Spleen (tissue), 11 donors: ENCODE results near the gene PPP2R5E. TPM values are rescaled to one million over a fixed set of nuclear protein-coding genes. Genes with fewer than 3 reads are reported as not detected.

Experiments
- DNase-seq: peaks from one replicate; pipeline ENCODE4 v3.0.0-alpha.2; 2020
- H3K27ac ChIP-seq, 8 donors: fragments of 200-600 bp; sonication (generic) in 7 of 8; 1 replicate in 4 of 8; 2 replicates in 4 of 8; pipeline versions ENCODE4 v1.5.0 to v1.8.0; 2016 to 2021; ENCODE audit warnings: inconsistent platforms in 4 of 8, mild to moderate bottlenecking in 4 of 8, moderate library complexity in 1 of 8
- H3K27me3 ChIP-seq, 7 donors: fragments of 200-600 bp; sonication (generic) in 6 of 7; replicated peaks in 1 of 7; 1 replicate in 4 of 7; 2 replicates in 3 of 7; pipeline versions ENCODE4 v1.5.0 to v1.8.0; 2016 to 2021; ENCODE audit warnings: inconsistent platforms in 3 of 7, mild to moderate bottlenecking in 1 of 7
- H3K36me3 ChIP-seq, 6 donors: fragments of 200-600 bp; sonication (generic) in 5 of 6; 1 replicate in 4 of 6; 2 replicates in 2 of 6; pipeline versions ENCODE4 v1.5.0 to v1.8.0; 2016 to 2021; ENCODE audit warnings: inconsistent platforms in 2 of 6
- H3K4me1 ChIP-seq, 6 donors: fragments of 200-600 bp; sonication (generic) in 5 of 6; 1 replicate in 3 of 6; 2 replicates in 3 of 6; pipeline versions ENCODE4 v1.5.0 to v1.8.0; 2016 to 2021; ENCODE audit warnings: inconsistent platforms in 3 of 6
- H3K4me3 ChIP-seq, 8 donors: fragments of 200-600 bp; sonication (generic) in 7 of 8; 1 replicate in 4 of 8; 2 replicates in 4 of 8; pipeline versions ENCODE4 v1.5.0 to v1.8.0; 2016 to 2021; ENCODE audit warnings: inconsistent platforms in 4 of 8, mild to moderate bottlenecking in 4 of 8, moderate library complexity in 2 of 8
- H3K9me3 ChIP-seq, 8 donors: fragments of 200-600 bp; sonication (generic) in 7 of 8; 1 replicate in 4 of 8; 2 replicates in 4 of 8; pipeline versions ENCODE4 v1.5.0 to v1.8.0; 2016 to 2021; ENCODE audit warnings: inconsistent platforms in 4 of 8
- POLR2A ChIP-seq, 3 donors: fragments of 450-650 bp; IDR thresholded peaks; one replicate each; pipeline ENCODE4 v1.5.1; 2017; ENCODE audit warnings: antibody characterized with exemption in 3 of 3, mild to moderate bottlenecking in 1 of 3
- POLR2AphosphoS5 ChIP-seq, 3 donors: sonication (generic); formaldehyde crosslinking; IDR thresholded peaks; one replicate each; pipeline ENCODE4 v1.5.1; 2017; ENCODE audit warnings: antibody characterized with exemption in 3 of 3
- WGBS, 5 donors: extraction: QIAGEN DNeasy Blood & Tissue Kit in 3 of 5; methylation state at CpG; one replicate each; pipeline versions ENCODE4 v1.1.5 to v1.1.7; 2013 to 2018; 5-methylcytosine and 5-hydroxymethylcytosine counted together
- intact Hi-C: fragments of 100-400 bp; cut with DNase I; formaldehyde crosslinking; loops from one replicate; pipeline ENCODE4 v1.15.0; 2023; ENCODE audit warnings: low total_unique reads
- polyA plus RNA-seq, 3 donors: library from polyadenylated mRNA; stranded (reverse); fragments of 200-250 nt; gene quantifications; one replicate each; pipeline ENCODE4 v1.2.1, GENCODE V29; 2013
- total RNA-seq, 7 donors: library from RNA; depleted of rRNA in 3 of 7; stranded (reverse); fragments of >200 nt in 3 of 7; fragmentation: NEBNext Ultra II Directional in 4 of 7; extraction: Animal tissue kit (Norgen Biotek cat#: 25700) in 4 of 7; gene quantifications; one replicate each; pipeline versions ENCODE4 v1.1.0 to v1.2.1, GENCODE V29; 2016 to 2021
- TF ChIP-seq, protein P1 (sequence below), 11 experiments: fragments of 200-600 bp in 7 of 11; fragments of 450-650 bp in 4 of 11; sonication (generic) in 4 of 11; IDR thresholded peaks in 8 of 11; conservative IDR thresholded peaks in 3 of 11; 1 replicate in 7 of 11; 2 replicates in 4 of 11; pipeline versions ENCODE4 v1.4.0 to v1.8.0; 2016 to 2021; ENCODE audit warnings: antibody characterized with exemption in 11 of 11, inconsistent platforms in 4 of 11, mild to moderate bottlenecking in 1 of 11
- donor health status: healthy with polysubstance abuse.
- donor health status: DM: no; HTN: no; CAD: no; lungs with moderate emphysema.
- donor health status: DM: no; HTN: no; CAD: no.
- donor health status: Bipolar disorder and iron deficiency.
- donor health status: healthy.
- donor health status: DM: no; HTN: no; CAD: no.
- donor health status: DM: yes; HTN: yes; CAD: no.

The PPP2R5E gene
- total and polyA plus RNA-seq, 10 donors: 6.1 to 42.3 (median 29.1) TPM

DNA sequence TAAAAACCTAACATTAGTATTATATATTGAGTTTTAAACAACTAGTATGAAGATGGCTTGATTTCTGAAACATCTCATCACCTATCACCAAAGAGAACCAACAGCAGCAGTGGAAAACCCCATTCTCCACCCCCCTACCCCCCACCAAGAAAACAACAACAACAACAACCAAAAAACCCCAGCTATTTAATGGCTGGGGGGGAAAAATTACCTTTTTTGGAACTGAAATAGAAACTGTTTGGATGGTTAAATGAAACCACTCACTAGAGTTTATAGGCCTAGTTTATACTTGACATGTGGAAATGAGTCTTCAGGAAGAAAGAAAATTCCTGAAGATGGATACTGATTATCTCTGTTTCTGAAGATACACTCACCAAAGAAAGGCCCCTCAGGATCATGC, 30.3 kb downstream of the PPP2R5E start:
- Histone ChIP-seq H3K27me3 (no peaks in the 10 kb centered on the region), H3K9me3 (no peaks in the 10 kb centered on the region), H3K36me3 (peaks cover 0 to under 1% (median 0%) of the 10 kb centered on the region in 6 donors), H3K4me1 (peaks cover 11 to 82% (median 42%) of the 10 kb centered on the region in 6 donors), H3K27ac (peak overlapping the region in 1 of 8 donors; percentile 1), H3K4me3 (no peak overlapping the region)
- intact Hi-C loops: no loop called here
- DNase-seq: no peak
- TF ChIP-seq, protein P1, sequence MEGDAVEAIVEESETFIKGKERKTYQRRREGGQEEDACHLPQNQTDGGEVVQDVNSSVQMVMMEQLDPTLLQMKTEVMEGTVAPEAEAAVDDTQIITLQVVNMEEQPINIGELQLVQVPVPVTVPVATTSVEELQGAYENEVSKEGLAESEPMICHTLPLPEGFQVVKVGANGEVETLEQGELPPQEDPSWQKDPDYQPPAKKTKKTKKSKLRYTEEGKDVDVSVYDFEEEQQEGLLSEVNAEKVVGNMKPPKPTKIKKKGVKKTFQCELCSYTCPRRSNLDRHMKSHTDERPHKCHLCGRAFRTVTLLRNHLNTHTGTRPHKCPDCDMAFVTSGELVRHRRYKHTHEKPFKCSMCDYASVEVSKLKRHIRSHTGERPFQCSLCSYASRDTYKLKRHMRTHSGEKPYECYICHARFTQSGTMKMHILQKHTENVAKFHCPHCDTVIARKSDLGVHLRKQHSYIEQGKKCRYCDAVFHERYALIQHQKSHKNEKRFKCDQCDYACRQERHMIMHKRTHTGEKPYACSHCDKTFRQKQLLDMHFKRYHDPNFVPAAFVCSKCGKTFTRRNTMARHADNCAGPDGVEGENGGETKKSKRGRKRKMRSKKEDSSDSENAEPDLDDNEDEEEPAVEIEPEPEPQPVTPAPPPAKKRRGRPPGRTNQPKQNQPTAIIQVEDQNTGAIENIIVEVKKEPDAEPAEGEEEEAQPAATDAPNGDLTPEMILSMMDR (IDR thresholded peaks at IDR 0.05 in 8 of 11, conservative IDR thresholded peaks at IDR 0.05 in 3 of 11): no peak
- no peak for TF ChIP-seq POLR2A (IDR thresholded peaks at IDR 0.05)
- no peak for TF ChIP-seq POLR2AphosphoS5 (IDR thresholded peaks at IDR 0.05)

DNA sequence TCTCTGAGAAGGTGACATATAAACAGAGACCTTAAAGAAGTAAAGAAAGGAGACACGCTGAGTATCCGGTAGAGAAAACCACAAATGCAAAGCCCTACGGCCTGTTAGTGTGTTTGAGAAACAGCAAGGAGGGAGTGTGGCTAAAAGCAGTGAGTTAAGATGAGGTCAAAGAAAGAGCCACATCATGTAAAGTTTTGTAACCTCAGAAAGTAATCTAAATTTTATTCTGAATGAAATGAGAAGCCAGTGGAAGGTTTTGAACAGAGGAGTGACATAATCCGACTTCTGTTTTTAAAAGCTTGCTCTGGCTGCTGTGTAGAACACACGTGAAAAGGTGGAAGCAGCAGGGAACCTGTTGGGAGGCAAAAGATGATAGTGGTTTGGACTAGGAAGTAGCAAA, 32.6 kb downstream of the PPP2R5E start:
- DNase-seq: no peak
- 40 to 57% (median 48%) methylated on average over 5 of the region's 5 CpGs for WGBS, 5 donors
- H3K9me3 ChIP-seq: peaks cover 0 to 5% (median 0%) of the 10 kb centered on the region in 8 donors
- no peak overlapping the region for H3K4me3 ChIP-seq
- intact Hi-C loops: no loop called here
- peaks cover 0 to 5% (median 0%) of the 10 kb centered on the region in 6 donors for H3K36me3 ChIP-seq
- TF ChIP-seq POLR2A (IDR thresholded peaks at IDR 0.05) (no peak), POLR2AphosphoS5 (IDR thresholded peaks at IDR 0.05) (no peak)
- peaks cover 11 to 72% (median 36%) of the 10 kb centered on the region in 6 donors for H3K4me1 ChIP-seq
- H3K27me3 ChIP-seq: no peaks in the 10 kb centered on the region
- H3K27ac ChIP-seq: peak overlapping the region in 5 of 8 donors; percentile 27 to 39 (median 32)

DNA sequence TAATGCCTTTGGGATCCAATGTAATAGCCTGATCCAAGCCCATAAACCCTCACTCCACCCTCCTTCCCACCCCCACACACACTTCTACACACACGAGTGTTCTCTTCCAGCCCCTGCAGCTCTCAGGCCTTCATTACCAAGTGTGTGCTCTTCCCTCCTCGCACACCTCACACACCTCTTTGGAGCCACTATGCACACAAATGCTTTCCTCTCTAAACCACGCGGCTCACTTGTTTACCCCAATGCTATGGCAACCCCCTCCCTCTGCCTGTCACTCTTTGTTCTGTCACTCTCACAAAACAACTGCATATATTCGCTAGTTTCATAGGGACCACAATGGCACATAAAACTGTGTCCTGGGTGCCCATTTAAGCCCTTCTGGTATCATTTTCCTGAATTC, 35.1 kb downstream of the PPP2R5E start:
- no peak overlapping the region for H3K4me3 ChIP-seq
- intact Hi-C loops: no loop called here
- H3K27ac ChIP-seq: no peak overlapping the region
- H3K4me1 ChIP-seq: peaks cover 5 to 72% (median 18%) of the 10 kb centered on the region in 6 donors
- no peaks in the 10 kb centered on the region for H3K27me3 ChIP-seq
- H3K36me3 ChIP-seq: peaks cover 0 to 5% (median 0%) of the 10 kb centered on the region in 6 donors
- H3K9me3 ChIP-seq: peaks cover 0 to 5% (median 0%) of the 10 kb centered on the region in 8 donors
- WGBS, 5 donors: 68 to 85% (median 79%) methylated on average over 5 of the region's 5 CpGs
- TF ChIP-seq POLR2AphosphoS5 (IDR thresholded peaks at IDR 0.05): no peak
- TF ChIP-seq, protein P1 (IDR thresholded peaks at IDR 0.05 in 8 of 11, conservative IDR thresholded peaks at IDR 0.05 in 3 of 11): no peak
- no peak for TF ChIP-seq POLR2A (IDR thresholded peaks at IDR 0.05)
- DNase-seq: no peak

- Histone ChIP-seq H3K27me3 (no peaks in the 10 kb centered on the region), H3K36me3 (peaks cover 0 to 12% (median 0%) of the 10 kb centered on the region in 6 donors), H3K27ac (no peak overlapping the region), H3K4me1 (peaks cover 0 to 64% (median 8%) of the 10 kb centered on the region in 6 donors), H3K4me3 (no peak overlapping the region), H3K9me3 (peaks cover 0 to 5% (median 0%) of the 10 kb centered on the region in 8 donors)
- 77 to 94% (median 85%) methylated on average over 1 of the region's 1 CpG for WGBS, 5 donors
- TF ChIP-seq POLR2AphosphoS5 (IDR thresholded peaks at IDR 0.05) (no peak), POLR2A (IDR thresholded peaks at IDR 0.05) (no peak)
- TF ChIP-seq, protein P1 (IDR thresholded peaks at IDR 0.05 in 8 of 11, conservative IDR thresholded peaks at IDR 0.05 in 3 of 11): no peak
- intact Hi-C loops: no loop called here
- no peak for DNase-seq
Measured at GRCh38 chr14:63504648-63505047, 38.5 kb downstream of the PPP2R5E start.
